ENCODE measurements around the gene ZMYND10.
A peak's percentile ranks its signal among the peaks of the same experiment; 100 is the strongest.
"Not testable (repeated sequence)": the region's sequence is repeated elsewhere in the genome, so short reads cannot be mapped to it uniquely, and the experiment has no call there.

The ZMYND10 gene

DNA sequence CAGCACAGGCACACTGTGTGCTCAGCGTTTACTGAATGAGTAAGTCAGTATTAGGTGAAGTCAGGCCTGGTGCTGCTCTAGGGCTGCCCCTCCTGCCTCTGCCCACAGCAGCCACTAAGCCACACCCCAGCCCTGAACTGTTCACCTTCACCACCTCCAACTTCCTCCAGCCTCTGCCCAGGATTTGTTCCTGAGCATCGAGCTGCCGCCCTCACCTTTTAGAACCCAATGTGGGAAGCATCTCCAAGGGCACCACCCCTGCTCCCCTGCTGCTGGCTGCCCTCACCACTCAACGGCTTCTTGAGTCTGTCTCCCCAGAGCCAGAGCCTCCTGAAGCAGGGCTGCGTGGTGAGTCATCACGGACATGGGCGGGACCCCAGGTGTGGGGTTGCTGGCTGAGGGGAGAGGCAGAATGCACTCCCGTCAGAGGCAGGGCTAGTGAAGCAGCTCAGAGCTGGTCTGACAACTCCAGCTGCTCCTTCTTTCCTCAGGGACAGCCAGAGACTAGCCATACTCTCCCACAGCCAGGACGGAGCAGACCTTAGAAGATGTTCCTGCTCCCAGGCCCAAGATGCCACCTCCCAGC, 28.8 kb downstream of the ZMYND10 start:
- DNase-seq, result no peak
- Histone ChIP-seq H3K4me1 (peaks cover 0 to 45% (median 23%) of the 10 kb centered on the region in 4 donors), H3K27ac (no peak overlapping the region), H3K9me3 (no peaks in the 10 kb centered on the region), H3K36me3 (peaks cover 0 to 24% (median 18%) of the 10 kb centered on the region in 3 donors), H3K4me3 (no peak overlapping the region), H3K27me3 (no peaks in the 10 kb centered on the region)
- intact Hi-C loops (cut with DNase I; ENCODE audit: low total_unique reads), result no loop called here
- TF ChIP-seq, protein P1, sequence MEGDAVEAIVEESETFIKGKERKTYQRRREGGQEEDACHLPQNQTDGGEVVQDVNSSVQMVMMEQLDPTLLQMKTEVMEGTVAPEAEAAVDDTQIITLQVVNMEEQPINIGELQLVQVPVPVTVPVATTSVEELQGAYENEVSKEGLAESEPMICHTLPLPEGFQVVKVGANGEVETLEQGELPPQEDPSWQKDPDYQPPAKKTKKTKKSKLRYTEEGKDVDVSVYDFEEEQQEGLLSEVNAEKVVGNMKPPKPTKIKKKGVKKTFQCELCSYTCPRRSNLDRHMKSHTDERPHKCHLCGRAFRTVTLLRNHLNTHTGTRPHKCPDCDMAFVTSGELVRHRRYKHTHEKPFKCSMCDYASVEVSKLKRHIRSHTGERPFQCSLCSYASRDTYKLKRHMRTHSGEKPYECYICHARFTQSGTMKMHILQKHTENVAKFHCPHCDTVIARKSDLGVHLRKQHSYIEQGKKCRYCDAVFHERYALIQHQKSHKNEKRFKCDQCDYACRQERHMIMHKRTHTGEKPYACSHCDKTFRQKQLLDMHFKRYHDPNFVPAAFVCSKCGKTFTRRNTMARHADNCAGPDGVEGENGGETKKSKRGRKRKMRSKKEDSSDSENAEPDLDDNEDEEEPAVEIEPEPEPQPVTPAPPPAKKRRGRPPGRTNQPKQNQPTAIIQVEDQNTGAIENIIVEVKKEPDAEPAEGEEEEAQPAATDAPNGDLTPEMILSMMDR (IDR thresholded peaks at IDR 0.05), result no peak

DNA sequence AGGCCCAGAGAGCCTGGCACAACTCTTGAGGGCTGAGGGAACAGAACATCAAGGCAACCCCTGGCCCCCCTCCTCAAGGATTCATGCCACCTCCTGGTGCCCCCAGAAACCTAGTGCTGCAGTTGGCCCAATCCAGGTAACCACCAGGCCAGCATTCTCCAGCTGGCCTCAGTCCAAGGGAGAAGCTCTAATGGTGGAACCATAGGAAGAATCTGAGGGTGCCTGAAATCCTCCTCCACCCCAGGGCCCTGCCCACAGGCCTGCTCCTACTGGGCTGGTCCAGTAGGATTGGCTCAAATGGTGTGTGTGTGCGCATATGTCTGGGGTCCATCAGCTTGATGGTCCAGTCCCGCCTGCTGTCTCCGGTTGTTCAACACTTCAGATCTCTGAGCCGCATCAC, 30.7 kb downstream of the ZMYND10 start:
- Histone ChIP-seq H3K36me3 (peaks cover 0 to 24% (median 18%) of the 10 kb centered on the region in 3 donors), H3K27me3 (no peaks in the 10 kb centered on the region), H3K4me1 (peaks cover 0 to 33% (median 13%) of the 10 kb centered on the region in 4 donors), H3K9me3 (no peaks in the 10 kb centered on the region), H3K27ac (no peak overlapping the region), H3K4me3 (no peak overlapping the region)
- DNase-seq, result no peak
- TF ChIP-seq, protein P1 (IDR thresholded peaks at IDR 0.05), result no peak
- intact Hi-C loops (cut with DNase I; ENCODE audit: low total_unique reads), result no loop called here

DNA sequence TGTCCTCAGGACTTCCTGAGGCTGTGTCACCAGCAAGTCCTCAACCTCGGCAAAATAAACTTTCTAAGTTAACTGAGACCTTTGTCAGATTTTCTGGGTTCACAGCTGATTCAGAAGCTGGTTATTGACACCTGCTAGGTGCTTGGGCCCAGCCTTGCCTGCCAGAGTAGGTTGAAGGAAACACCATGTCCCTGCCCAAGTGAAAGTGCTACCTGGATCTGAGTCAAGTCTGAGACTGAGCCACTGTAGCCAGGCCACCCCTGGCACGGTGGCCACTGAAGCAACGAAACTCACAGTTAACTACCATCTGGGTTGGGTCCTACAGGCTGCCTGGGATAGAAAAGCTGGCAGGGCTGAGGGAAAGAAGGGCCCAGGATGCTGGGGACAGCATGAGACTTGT, 31.2 kb downstream of the ZMYND10 start:
- H3K4me1 ChIP-seq, result peaks cover 0 to 30% (median 9%) of the 10 kb centered on the region in 4 donors
- TF ChIP-seq, protein P1 (IDR thresholded peaks at IDR 0.05), result no peak
- H3K4me3 ChIP-seq, result no peak overlapping the region
- H3K27me3 ChIP-seq, result no peaks in the 10 kb centered on the region
- H3K9me3 ChIP-seq, result no peaks in the 10 kb centered on the region
- H3K36me3 ChIP-seq, result peaks cover 0 to 24% (median 18%) of the 10 kb centered on the region in 3 donors
- no peak overlapping the region for H3K27ac ChIP-seq
- no peak for DNase-seq
- intact Hi-C loops (cut with DNase I; ENCODE audit: low total_unique reads), result no loop called here

DNA sequence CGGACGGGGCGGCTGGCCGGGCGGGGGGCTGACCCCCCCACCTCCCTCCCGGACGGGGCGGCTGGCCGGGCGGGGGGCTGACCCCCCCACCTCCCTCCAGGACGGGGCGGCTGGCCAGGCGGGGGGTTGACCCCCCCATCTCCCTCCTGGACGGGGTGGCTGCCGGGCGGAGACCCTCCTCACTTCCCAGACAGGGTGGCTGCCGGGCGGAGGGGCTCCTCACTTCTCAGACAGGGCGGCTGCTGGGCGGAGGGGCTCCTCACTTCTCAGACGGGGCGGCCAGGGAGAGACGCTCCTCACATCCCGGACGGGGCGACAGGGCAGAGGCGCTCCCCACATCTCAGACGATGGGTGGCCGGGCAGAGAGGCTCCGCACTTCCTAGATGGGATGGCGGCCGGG, 33.5 kb downstream of the ZMYND10 start:
- H3K4me3 ChIP-seq; DNase-seq; intact Hi-C loops (cut with DNase I; ENCODE audit: low total_unique reads); H3K9me3 ChIP-seq; H3K4me1 ChIP-seq; H3K27me3 ChIP-seq; H3K27ac ChIP-seq: not testable (repeated sequence)
- peaks cover 0 to 13% (median 4%) of the 10 kb centered on the region in 3 donors for H3K36me3 ChIP-seq

DNA sequence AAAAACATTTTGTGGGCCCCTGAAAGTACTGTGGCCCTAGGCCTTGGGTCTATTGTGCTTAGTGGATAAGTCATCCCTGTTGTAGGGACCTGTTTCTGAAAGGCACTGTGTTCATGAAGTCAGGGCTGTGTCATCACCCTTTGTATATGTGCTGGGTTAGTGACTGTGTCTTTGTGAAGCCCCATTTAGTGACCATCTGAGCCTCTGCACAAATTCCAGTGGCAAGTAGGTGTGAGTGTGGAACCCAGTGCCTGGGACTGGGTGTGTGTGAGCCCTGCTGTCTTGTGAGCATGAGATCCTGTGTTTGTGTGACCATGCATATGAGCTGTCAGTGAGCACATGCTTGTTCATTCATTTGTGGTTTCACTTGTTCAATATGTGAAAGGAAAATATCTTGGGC, 40.9 kb downstream of the ZMYND10 start:
- DNase-seq, result no peak
- H3K27ac ChIP-seq, result no peak overlapping the region
- TF ChIP-seq, protein P1 (IDR thresholded peaks at IDR 0.05), result no peak

DNA sequence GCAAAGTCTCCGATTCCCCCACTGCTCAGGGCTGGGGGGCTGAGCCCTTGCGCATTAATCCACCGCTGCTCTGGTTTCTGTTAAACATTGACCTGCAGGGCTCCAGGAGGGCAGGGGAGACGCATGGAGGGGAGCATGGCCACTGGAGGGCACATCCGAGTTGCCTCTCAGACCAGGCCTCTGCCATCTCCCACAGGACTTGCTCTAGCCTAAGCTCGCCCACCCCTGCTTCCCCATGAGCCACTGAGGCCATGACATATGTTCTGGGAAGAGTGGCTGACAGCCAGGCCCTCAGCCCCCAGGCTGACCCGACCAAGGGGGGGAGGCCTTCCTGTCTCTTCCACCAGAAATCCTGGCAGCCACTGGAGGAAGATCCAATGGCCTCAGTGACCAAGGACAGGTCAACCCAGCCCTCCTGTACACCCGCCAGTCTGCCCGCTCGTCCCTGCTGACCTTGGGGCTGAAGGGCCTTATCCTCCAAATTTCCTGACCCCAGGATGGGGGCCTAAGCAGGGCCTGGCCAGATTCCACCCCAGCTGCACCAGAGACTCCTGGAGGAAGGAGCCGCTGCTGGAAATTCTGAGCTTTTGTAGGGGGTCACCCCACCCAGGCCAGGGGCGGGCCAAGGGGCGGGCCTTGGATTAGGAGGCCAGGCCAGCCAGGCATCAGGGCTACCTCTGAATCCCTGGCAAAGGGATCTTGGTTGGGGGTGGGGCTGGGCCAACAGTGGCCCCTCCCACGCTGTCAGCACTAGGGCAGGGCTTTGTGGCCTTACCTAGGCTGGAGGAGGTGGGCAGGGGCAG, 42.3 kb downstream of the ZMYND10 start, which contains the start of gene HYAL1:
HYAL1 (minus strand) TSS at position 562 of the 803 bp plus-strand sequence. CDS start 618 bp downstream, outside the sequence.
- Histone ChIP-seq H3K27ac (peak within 1 kb of the TSS in 1 of 2 donors; percentile 25), H3K4me3 (peak within 1 kb of the TSS in 1 of 2 donors; percentile 9), H3K4me1 (peaks cover 8 to 32% (median 25%) of the 10 kb centered on the region in 4 donors), H3K36me3 (no peaks in the 10 kb centered on the region), H3K27me3 (no peaks in the 10 kb centered on the region), H3K9me3 (no peaks in the 10 kb centered on the region)
- DNase-seq, result no peak
- TF ChIP-seq, protein P1 (IDR thresholded peaks at IDR 0.05), result no peak
- intact Hi-C loops (cut with DNase I; ENCODE audit: low total_unique reads), result no loop called here

More for the DNA sequence above, 40.9 kb downstream of the ZMYND10 start:
- Histone ChIP-seq H3K36me3 (no peaks in the 10 kb centered on the region), H3K4me1 (peaks cover 8 to 25% (median 17%) of the 10 kb centered on the region in 4 donors), H3K9me3 (no peaks in the 10 kb centered on the region), H3K4me3 (no peak overlapping the region), H3K27me3 (no peaks in the 10 kb centered on the region)
- intact Hi-C loops (cut with DNase I; ENCODE audit: low total_unique reads), result no loop called here
